GM13976 (cell line): ENCODE measurements around the gene MAP7D2.
A peak's percentile ranks its signal among the peaks of the same experiment; 100 is the strongest.

Source experiments
- DNase-seq: peaks from one replicate; pipeline ENCODE4 v3.0.0; 2012; ENCODE audit warnings: low spot score
- CTCF ChIP-seq: IDR thresholded peaks from 2 replicates; pipeline ENCODE4 v1.5.1; 2012; ENCODE audit warnings: borderline replicate concordance, mild to moderate bottlenecking; ENCODE audit not compliant: insufficient read depth; ENCODE audit errors: extremely low read depth, missing control alignments, control extremely low read depth
- in situ Hi-C: fragments of 300-500 bp; cut with MboI; formaldehyde crosslinking; loops from one replicate; pipeline ENCODE4 v1.12.0; 2022; ENCODE audit warnings: low sequenced_read_pairs, mixed read lengths, inconsistent platforms; ENCODE audit not compliant: unreplicated experiment

Gene MAP7D2

GRCh38 chrX:19966056-19966455, 150.7 kb downstream of the MAP7D2 start:
- DNase-seq = no peak
- TF ChIP-seq CTCF = no peak
- in situ Hi-C loops = no loop called here

- no peak for TF ChIP-seq CTCF
- DNase-seq = peak; percentile 28
- in situ Hi-C loops = no loop called here
These were observed 152.5 kb downstream of the MAP7D2 start for GRCh38 chrX:19964017-19964710.

GRCh38 chrX:19960913-19961312, 155.8 kb downstream of the MAP7D2 start:
- in situ Hi-C loops = no loop called here
- no peak for TF ChIP-seq CTCF
- no peak for DNase-seq

GRCh38 chrX:19958552-19959486, 157.9 kb downstream of the MAP7D2 start:
- in situ Hi-C loops = no loop called here
- DNase-seq = no peak
- TF ChIP-seq CTCF = no peak

GRCh38 chrX:19956923-19957322, 159.8 kb downstream of the MAP7D2 start:
- no peak for DNase-seq
- TF ChIP-seq CTCF = no peak
- in situ Hi-C loops = no loop called here
